HG02973 (cell line): ENCODE results near the gene SEMA3D.

Experiments used
- ATAC-seq: cut with Tn5 transposase; IDR thresholded peaks from one replicate; pipeline ENCODE4 v1.9.1; 2021; ENCODE audit warnings: moderate library complexity; ENCODE audit not compliant: unreplicated experiment

The SEMA3D gene

DNA sequence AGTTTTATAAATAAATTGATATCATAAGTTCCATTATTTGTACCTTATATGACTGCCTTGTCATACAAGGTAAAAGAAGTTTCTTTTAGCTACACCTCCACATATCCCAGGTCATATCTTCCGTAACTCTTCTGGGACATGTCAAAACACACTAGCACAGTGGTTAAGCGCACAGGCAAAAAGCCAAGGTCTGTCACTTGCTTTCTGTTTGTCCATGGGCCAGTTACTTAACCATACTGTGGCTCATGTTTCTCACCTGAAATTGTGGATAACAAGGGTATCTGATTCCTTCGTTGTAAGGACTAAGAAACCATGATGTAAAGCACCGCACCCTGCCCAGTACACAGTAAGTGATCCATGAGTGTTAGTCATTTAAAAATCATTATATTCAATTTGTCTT is 56.2 kb downstream of the SEMA3D start:
- ATAC-seq = no peak

DNA sequence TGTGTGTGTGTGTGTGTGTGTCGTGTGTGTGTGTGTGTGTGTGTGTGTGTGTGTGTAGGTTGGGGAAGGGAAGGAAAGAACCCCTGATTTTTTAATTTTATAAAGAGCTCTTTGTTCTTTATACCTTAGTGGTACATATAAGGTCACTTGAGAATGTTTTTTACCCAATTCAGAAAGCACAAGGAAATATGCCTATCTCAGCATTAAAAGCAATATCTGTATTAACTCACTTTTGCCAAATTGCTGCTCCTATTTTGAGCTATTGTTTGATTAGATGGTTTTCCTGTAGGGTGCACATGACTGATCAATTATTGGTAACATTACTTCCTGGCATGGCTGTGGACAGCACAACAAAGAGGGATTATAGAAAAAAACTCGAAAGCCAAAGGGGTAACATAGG is 60.5 kb downstream of the SEMA3D start:
- no peak for ATAC-seq

DNA sequence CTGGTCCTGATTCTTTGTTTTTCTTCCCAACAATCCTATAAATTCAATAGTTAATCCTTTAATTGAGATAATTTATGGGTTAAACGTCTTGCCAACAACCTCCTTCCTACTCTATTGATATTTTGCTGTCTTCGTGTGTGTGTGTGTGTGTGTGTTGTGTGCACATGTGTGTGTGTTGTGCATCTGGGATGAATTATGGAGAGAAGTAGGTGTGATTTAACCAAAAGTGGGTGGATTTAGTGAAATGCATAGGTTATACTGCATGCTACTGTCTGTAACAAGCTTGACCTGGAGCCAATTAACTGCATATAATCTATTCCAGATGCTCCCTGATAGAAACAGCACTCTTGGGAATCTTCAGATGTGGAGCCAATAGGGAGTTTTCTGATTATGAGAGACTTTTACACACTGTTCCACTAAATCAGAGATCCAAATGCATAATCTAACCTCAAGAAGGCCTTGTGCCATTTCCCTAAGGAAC is 61.2 kb downstream of the SEMA3D start:
- ATAC-seq = no peak

DNA sequence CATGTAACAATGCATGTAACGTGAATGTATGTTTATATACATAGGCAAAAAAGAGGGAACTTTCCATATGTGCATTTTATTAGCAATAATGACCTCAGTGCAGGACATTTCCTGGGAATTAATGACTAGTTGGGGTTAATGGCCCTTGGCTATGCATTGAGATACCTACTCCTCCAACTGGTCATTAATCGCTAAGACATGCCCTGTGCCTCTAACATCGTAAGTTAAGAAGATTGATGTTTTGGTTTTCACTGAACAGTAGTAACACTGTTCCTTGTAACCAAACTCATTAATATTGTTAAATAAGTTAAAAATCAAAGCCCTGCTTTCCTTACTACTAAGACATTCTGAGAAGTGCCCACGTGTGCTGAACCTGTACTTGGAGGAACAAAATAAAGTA is 61.7 kb downstream of the SEMA3D start:
- no peak for ATAC-seq

DNA sequence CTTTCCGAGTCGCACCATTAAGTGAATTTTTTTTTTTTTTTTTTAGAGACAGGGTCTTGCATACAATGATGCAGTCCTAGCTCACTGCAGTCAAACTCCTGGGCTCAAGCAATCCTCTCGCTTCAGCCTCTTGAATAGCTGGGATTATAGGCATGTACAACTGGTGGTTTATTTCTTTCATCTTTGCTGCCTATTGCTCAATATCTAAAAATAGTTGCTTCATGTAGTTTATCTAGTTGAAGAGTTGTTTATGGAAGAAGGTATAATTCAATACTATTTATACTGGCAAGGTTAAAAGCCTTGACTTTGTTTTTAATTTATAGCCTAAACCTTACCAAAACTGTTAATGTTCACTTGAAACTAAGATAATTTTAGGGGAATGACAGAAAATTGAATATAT is 66.9 kb downstream of the SEMA3D start:
- ATAC-seq = no peak

DNA sequence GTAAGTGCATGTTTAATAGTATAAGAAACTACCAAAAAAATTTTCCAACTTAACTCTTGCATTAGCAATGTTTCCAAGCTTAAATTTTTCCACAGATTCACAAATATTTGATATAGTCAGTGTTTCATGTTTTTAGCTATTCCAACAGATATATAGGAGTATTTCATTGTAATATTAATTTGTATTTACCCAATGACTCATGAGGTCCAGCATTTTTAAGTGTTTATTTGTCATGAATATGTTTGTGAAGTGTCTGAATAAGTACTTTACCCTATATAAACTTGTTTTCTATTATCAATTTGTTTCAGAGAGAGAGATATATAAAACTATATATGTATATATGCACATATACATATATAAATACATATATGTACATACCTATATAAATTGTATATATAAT is 71.0 kb downstream of the SEMA3D start:
- no peak for ATAC-seq

DNA sequence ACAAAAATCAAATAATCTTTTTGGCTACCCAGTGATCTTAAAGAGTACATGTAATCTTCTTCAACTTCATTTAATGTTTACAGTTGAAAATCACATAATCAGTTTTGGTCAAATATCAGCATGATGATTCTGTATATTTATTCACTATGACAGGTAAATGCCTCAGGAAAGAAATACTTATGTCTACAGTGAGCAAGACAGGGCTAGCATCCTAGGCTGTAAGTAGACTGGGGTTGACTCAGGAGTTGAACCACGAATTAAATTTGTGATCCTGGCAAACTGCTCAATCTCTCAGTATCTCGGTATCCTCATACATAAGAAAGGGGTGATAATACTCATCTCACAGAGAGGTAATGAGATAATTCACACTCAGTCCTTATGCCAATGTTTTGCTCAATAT is 71.8 kb downstream of the SEMA3D start:
- no peak for ATAC-seq

DNA sequence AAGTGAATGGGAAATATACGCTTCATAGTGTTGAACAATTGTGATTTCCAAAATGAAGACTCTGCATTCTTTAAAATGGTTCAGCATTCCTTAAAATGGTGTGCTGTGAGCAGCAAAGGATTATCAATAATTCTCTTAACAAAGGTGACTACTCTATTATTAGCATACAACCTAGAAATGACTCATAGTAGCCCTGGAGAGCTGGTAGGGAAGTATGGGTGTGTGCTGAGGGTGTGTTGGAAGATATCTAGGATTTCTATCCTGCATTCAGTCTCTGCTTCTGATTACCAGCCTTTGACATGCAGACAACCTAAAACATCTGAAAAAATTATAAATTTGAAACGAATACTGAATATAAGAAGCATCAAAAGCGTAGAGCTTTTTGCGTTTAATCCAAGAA is 72.5 kb downstream of the SEMA3D start:
- no peak for ATAC-seq

DNA sequence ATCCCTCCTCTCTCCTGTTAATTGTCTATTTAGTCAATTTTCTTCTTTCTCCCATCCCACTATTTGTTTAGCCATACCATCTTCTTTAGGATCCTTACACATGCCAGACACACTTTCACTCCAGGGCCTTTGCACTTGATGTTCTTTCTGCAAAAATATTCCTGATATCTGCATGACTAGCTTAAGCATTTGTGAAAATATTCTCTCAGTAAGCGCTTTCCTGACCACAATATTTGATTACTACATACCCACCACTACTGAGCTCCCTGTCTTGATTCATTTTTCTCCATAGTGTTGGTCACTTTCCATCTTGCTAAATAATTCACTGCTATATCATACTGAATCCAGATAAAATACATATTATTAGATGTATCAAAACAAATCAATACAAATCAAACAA is 75.1 kb downstream of the SEMA3D start:
- ATAC-seq = no peak

DNA sequence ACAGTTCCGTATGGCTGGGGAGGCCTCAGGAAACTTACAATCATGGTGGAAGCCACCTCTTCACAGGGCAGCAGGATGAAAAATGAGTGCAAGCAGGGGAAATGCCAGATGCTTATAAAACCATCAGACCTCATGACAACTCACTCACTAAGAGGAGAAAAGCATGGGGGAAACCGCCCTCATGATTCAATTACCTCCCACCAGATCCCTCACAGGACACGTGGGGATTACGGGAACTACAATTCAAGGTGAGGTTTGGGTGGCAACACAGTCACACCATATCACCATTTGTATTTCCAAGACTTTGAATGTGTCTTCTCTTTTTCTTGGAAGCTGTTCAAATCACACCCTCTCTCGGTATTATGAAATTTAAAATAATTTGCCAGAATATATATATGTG is 80.1 kb downstream of the SEMA3D start:
- ATAC-seq = no peak

DNA sequence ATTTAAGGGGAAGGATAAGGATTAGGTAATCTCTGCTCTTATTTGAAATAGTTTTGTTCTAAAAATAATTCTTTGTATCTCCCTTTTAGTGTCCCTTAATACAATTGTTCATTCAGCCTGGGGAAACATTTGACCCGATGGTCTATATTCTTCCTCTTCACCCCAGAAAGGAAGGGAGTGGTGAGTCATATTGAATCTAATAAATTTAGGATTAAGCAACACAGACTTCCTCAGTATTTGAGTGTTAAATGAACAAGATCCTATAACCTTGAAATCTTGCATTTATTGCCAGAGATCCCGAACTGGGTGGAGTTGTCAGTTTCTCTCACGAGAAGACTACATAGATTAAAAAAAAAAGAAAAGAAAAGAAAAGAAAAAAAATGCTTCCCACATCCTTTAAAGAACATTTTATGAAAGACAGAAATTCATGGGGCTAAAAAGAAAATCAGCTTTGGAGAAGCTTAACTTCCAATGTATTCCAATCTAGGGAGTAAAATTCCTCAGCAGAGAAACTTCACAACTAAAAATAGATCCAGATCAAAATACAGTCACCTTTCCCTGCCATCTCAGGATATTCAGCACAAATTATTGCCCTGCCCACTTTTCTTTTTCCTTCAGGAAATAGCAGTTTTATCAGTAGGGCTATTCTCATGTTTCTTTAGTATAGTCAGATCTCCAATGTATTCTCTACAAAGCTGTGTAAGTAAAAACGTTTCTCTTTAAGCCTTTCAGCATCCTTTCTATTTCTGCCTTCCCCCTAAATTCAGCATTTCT is 82.2 kb downstream of the SEMA3D start:
- no peak for ATAC-seq

DNA sequence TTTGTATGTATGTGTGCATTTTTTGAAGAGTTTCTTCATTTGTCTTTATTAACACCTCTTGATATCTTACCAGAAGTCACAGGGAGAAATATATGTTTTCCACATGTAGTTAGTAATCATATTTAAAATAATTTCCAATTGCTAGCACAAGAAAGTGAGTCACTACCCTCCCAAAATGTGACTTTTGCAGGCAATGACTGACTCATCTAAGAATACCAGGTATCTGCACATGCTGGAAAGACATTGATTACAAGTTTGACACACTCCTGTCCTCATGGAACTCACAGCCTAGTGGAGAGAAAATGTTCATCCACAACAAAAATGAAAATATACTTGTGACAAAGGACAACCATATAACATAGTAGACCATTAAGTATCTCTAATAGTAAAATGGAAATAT is 82.9 kb downstream of the SEMA3D start:
- no peak for ATAC-seq

DNA sequence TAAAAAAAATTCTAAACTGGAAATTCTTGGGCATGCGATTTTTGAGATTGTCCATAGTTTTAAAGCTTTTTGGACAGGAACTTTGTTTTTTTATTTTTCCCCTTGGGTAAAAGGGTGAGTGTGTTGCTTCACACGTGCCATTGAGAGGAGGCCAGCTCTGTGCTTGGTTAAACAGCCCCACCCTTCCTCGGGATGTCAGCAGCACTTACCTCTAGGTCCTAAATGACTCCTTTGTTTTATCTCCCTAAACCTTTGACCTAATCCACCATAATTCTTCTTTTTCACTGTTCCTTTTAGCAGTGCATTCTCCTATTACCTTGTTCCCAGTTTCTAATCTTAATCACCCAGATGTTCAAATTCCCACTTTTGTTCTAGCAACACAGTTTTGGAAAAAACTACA is 83.5 kb downstream of the SEMA3D start:
- no peak for ATAC-seq

DNA sequence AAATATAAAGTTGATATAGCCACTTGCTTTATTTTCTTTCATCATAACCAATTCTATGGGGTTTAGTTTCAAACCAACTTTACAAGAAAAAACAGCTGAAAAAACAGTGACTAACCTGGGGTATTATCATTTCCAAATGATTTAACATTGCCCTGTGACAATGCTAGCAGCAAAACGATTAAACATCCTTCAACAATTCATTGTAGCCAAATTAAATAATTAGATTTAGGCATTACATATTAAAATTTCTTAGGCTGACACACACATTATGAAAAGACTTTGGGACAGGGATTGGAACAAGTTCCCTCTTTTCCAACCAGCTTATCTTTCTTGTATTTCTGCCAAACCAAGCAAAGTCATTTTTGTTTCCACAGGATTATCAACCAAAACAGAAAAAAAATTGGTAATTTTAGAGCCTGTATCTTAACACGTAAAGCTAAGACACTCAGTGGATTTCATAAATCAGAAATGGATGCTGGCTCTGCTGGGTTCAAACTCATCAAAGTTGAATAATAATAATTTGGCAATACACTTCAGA is 84.0 kb downstream of the SEMA3D start:
- no peak for ATAC-seq

DNA sequence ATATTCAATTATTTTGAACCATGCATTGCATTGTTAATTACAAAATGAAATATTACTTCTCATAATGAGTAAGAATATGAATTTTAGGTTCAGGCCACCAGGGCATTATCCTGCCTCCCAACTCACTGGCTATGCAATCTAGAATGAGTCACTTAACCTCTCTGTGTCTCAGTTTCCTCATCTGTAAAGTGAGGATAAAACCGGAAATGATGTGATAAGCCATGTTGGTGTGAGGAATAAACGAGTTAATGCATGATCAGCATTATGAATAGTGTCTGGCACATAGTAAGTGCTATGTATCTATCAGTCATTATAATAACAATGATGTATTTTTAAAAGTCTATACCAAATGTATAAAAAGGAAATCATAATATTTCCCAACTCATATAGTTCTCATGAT is 85.5 kb downstream of the SEMA3D start:
- no peak for ATAC-seq

DNA sequence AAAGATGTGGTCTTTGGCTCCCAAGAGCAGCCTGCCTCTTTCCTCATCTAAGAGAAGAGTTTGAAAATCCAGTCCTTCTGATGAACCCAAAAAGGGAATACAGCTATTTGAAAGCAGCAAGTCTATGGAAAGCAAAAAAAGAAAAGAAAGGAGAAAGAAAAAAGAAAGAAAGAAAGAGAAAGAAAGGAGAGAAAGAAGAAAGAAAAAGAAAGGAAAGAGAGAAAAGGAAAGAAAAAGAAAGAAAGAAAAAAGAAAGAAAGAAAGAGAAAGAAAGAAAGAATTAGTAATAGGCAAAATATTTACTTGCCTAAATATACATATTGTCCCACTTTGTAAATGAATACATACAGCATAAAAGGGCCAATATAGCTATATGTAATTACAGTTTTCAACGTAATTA is 89.0 kb downstream of the SEMA3D start:
- ATAC-seq = no peak

DNA sequence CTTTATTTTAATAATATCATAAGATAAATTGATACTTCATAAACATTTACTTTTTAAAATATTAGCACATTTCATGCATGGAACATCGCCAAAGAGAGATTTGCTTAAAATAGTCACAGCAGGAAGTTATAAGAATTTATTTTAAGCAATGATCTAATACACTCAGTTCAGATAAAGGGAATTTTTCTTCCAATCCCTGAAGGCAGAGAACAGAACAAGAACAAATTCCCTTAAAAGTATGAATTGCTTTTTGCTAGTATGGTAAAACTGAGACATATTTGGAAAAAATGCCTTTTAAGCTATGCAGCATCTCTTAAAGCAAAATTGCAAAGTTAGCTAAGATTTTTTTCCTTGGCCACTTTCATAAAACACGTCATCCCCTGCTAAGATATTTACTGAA is 91.0 kb downstream of the SEMA3D start:
- ATAC-seq = no peak

DNA sequence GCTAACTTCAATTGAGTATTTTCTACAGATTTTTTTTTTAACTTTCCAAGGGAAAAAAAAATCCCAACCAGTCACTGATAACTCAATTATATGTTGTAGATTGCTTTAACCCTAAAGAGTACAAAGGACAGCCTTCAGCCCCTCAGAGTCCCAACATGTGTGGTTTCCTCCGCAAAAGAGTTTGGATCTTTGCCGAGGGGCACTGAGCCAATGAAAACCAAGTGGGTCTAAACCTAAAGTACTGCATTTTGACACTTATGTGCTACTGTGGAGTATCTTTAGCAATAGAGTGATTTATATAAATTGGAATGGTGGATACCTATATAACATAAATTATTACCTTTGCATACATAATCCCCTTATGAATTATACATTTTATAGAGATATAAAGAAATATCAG is 91.5 kb downstream of the SEMA3D start:
- ATAC-seq = no peak

DNA sequence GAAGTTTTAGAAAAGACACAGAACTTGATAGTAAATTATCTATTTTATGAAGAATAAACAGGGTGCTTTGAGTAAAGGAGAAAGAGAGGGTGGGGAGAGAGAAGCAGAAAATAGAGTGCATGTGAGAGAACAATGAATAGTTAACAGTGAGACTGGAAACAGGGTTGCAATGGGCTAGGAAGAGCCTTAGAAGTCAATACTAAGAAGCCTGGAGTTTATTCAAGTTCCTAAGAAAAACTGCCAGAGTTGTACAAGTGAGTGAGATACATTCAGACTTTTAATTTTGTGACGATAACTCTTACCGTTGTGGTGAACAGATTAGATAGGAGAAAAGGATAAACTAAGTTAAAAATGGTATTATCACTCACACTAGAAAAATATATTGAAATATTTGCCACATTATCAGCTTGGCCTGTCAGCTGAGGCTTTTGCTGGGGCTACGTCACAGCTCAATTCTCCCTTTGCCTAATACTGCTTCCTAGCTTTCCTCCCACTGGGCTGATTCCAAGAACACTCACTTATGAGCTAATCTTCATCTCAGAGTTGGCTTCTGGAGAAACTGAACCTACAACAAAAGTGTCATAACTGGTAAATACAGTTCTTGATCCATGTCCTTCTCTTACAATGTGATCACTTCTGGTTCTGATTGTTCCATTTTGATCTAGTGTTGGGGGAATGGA is 92.7 kb downstream of the SEMA3D start:
- no peak for ATAC-seq

DNA sequence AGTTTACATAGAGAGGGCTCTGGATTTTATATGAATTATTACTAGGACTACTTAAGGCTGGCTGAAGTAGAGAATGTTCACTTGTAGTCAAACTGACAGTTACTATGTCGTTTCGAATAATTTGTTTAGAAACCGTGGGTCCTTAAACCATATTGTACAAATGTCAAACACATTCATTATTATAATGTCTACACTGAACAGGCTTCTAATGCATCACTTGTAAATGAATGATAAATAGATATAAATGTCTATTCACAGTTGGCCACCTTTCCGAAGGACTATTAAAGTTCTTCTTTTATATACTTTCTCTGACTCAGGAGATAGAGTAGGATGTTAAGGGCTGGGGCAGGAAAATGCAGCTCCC is 95.3 kb downstream of the SEMA3D start:
- ATAC-seq = no peak

DNA sequence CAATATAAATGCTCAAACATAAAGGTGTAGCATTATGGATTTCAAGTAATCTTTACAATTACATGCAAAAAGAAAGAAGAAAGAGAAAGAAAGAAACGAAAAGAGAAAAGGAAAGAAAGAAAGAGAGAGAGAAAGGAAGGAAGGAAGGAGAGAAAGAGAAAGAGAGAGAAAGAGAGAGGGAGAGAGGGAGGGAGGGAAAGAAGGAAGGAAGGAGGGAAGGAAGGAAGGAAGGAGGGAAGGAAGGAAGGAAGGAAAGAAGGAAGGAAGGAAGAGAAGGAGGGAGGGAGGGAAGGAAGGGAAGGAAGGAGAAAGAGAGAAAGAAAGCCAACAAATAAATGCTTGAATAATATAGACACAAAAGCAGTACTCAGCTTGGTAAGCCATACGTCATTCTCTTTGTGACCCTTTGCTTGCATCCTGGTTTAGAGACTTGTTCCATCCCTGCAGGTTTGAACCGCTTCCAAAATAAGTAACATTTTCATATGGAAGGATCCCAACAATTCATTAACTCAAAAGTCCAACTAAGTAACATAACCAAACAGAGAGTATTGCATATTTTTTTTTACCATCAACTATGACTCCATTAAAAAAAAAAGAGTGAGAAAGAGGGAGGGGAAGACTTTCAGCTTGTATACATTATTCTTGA is 95.8 kb downstream of the SEMA3D start:
- no peak for ATAC-seq

DNA sequence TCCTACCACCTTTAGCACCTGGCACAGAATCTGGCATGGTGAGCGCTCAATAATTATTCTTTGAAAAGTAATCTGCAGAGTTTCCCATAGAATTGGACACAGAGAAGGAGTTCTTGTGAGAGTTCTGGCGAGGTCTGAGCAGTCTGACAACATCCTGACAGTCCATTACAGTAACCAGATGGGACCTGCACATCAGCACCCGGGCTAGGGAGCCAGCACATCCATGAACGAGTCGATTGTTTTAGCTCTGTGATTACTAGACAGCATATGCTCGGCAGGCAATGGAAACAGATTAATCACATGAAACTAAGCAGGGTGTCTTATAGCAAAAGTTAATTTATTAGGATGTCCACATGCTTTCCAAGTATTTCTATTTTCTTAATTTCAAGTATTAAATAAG is 96.7 kb downstream of the SEMA3D start:
- ATAC-seq = no peak
